HG03108 (cell line): ENCODE results near the gene UTP4.
A peak's percentile ranks its signal among the peaks of the same experiment; 100 is the strongest.

Experiments
- ATAC-seq: cut with Tn5 transposase; IDR thresholded peaks from one replicate; pipeline ENCODE4 v1.9.1; 2021; ENCODE audit warnings: moderate library complexity; ENCODE audit not compliant: unreplicated experiment

UTP4 gene

GRCh38 chr16:69171325-69172084, 39.1 kb downstream of the UTP4 start:
- ATAC-seq, result no peak

- ATAC-seq, result no peak
Measured at GRCh38 chr16:69176033-69176800, 43.8 kb downstream of the UTP4 start.

GRCh38 chr16:69179328-69180010, 47.0 kb downstream of the UTP4 start:
- no peak for ATAC-seq

GRCh38 chr16:69180011-69180338, 47.5 kb downstream of the UTP4 start:
- ATAC-seq, result no peak

- ATAC-seq, result no peak
Measured at GRCh38 chr16:69182730-69183416, 50.4 kb downstream of the UTP4 start.

GRCh38 chr16:69186642-69187445, 54.4 kb downstream of the UTP4 start, which contains the start of gene SNTB2:
Gene SNTB2, plus strand, starts transcription at chr16:69187164. Its CDS starts 3 bp downstream, at chr16:69187167.
- ATAC-seq, result peak; percentile 77

GRCh38 chr16:69187446-69188235, 55.2 kb downstream of the UTP4 start:
- ATAC-seq, result peak; percentile 19

GRCh38 chr16:69188236-69188549, 55.7 kb downstream of the UTP4 start:
- ATAC-seq, result no peak

GRCh38 chr16:69188716-69189115, 56.3 kb downstream of the UTP4 start:
- ATAC-seq, result no peak

GRCh38 chr16:69190046-69190588, 57.7 kb downstream of the UTP4 start:
- no peak for ATAC-seq

- ATAC-seq, result no peak
Measured at GRCh38 chr16:69190598-69190997, 58.1 kb downstream of the UTP4 start.

- no peak for ATAC-seq
Measured at GRCh38 chr16:69191136-69191535, 58.7 kb downstream of the UTP4 start.

- no peak for ATAC-seq
Measured at GRCh38 chr16:69193855-69194254, 61.4 kb downstream of the UTP4 start.

- no peak for ATAC-seq
Measured at GRCh38 chr16:69194488-69194887, 62.0 kb downstream of the UTP4 start.

- ATAC-seq, result no peak
Measured at GRCh38 chr16:69195369-69196029, 63.0 kb downstream of the UTP4 start.

GRCh38 chr16:69197573-69197972, 65.1 kb downstream of the UTP4 start:
- ATAC-seq, result no peak

GRCh38 chr16:69199382-69199781, 66.9 kb downstream of the UTP4 start:
- ATAC-seq, result no peak

GRCh38 chr16:69201291-69201690, 68.8 kb downstream of the UTP4 start:
- no peak for ATAC-seq

GRCh38 chr16:69201787-69202186, 69.3 kb downstream of the UTP4 start:
- ATAC-seq, result no peak
